Activated gamma-delta T cell treated with Interleukin-2 at 50 U/mL for 16 hours (primary cell): ENCODE results near the gene TAS2R41.
"Not testable (repeated sequence)": the region's sequence is repeated elsewhere in the genome, so short reads cannot be mapped to it uniquely, and the experiment has no call there.

ENCODE experiments used
- DNase-seq: peaks from one replicate; pipeline ENCODE4 v3.0.0-alpha.2; 2020

TAS2R41 gene

GRCh38 chr7:143522309-143522916 lies 44.7 kb downstream of the TAS2R41 start:
- DNase-seq: not testable (repeated sequence)
